T-helper 2 cell treated with Interferon-gamma antibody and Interleukin-4, amounts not matched to agents 100 ng/mL and 5 ng/mL, for 36 hours (primary cell): ENCODE data around the gene PIEZO2. TPM values are rescaled to one million over a fixed set of nuclear protein-coding genes. Genes with fewer than 3 reads are reported as not detected.
"Not testable (repeated sequence)": the region's sequence is repeated elsewhere in the genome, so short reads cannot be mapped to it uniquely, and the experiment has no call there.

Experiments used
- intact Hi-C: fragments of 100-400 bp; cut with micrococcal nuclease; formaldehyde crosslinking; loops from one replicate; pipeline ENCODE4 v1.15.1; 2023
- total RNA-seq: library from RNA; stranded (reverse); gene quantifications from 2 replicates; pipeline ENCODE4 v1.2.3, GENCODE V29; 2022

Gene PIEZO2
- total RNA-seq, result not detected in 2 replicates

DNA sequence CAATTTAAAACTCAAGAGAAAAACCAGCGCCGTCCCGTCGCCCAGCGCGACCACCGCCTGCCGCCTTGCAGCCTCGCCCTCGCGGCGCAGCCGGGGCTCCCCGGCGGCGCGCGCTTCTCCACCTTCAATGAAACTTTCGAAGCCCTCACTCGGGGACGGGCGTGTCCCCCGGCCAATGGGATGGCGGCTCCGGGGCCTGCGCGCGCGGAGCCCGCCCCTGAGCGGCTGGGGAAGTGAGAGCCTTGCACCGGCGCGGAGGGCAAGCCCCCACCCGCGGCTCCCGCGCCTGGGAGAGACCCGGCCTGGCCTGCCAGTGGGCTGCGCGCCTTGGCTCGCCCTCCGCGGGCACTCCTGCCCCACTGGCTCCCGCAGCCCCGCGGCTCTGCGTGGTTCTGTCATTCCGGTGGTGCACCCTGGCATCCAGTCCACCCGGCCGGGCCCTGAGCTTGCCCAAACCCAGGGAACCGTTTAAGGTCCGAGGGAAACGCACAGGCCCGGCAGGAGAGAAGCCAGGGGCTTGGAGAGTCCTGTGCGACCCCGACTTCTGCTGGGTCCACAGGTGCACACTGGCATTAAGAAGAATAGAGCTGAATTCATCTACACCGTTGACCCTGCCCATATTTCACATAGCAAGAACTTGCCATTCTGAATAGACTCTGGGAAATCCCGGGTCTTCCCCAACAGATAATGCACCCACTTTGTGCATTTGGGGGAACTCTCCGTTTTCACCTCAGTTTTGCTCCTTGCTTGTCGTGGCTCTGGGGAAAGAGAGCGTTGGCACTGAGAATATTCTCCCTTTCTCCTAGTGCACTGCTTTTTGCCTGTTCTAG lies at the start of gene PIEZO2:
Gene PIEZO2, minus strand, starts transcription at position 129 of the 830 bp plus-strand sequence. CDS start 981 bp downstream, outside the sequence.
- intact Hi-C loops, result no loop called here

DNA sequence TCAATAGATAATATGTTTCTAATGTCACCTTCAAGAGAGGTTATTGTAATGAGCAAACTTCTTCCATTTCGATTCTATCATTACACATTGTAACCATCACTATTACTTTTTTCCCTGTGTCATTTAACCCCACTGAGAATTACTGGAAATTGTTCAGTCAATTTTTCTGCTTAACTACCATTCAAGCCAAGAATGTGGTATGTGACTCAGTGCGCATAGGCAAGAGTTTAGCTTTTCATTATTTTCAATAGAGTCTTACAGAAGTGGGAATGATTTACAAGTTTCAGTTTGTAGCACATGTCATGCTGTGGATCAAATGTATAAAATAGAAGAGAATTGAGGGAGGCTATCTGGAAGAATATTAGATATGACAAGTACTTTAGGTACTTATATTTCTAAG lies 34.3 kb upstream of the PIEZO2 start:
- intact Hi-C loops, result no loop called here

DNA sequence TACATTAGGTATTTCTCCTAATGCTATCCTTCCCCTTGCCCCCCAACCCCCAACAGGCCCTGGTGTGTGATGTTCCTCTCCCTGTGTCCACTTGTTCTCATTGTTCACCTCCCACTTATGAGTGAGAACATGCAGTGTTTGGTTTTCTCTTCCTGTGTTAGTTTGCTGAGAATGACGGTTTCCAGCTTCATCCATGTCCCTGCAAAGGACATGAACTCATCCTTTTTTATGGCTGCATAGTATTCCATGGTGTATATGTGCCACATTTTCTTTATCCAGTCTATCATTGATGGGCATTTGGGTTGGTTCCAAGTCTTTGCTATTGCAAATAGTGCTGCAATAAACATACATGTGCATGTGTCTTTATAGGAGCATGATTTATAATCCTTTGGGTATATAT lies 32.3 kb upstream of the PIEZO2 start:
- intact Hi-C loops, result not testable (repeated sequence)

DNA sequence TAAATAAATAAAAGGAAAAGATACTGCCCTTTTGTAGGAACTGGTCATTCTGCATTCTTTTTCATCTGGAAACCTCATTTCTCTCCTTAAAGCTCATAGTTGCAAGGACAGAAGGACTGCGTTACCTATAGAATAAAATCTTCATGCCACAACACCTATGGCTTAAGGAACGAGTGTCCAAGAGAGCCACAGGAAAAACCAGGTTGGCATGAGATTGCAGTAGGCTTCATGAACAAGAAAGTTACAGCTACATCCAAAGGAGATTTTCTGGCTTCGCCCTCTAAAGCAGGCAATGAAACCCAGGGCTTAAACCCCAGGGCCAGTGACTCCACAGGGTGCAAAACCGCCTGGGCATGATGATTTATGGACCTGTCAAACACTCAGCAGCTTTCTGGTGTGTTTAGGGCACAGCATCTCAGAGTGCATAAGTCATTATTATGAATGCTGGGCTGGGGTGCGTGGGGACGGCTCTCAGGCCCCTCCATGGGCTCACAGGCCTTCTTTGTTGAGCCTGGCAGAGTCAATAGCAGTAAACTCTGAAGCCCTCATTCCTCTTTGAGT lies 30.7 kb upstream of the PIEZO2 start:
- intact Hi-C loops, result no loop called here

DNA sequence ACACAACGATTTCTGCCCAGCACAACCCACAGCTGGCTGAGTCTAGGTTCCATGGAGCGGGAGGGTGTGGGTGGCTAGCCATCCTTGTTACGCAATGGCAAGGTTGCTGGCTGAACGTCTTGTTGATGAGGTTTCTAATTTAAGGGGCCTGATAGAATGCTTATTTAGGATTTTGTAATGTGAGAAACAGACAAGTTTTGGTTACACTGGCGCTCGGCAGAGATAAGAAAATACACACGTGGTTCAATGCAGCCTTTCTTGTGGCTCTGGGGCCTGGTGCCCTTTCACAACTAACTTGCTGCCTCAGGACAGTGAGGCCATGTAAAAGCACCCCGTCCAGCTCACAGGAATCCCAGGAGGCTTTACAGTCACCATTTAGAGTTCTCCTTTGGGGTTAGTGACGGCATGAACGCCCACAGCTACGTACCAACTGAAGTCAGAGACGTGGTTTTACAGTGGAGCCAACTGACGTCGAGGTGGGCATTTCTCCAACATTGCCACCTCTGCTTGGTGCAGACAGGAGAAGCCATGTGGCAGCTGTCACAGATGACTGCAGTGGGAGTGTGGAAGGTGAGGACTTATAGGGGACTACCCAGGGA lies 29.7 kb upstream of the PIEZO2 start:
- intact Hi-C loops, result no loop called here

DNA sequence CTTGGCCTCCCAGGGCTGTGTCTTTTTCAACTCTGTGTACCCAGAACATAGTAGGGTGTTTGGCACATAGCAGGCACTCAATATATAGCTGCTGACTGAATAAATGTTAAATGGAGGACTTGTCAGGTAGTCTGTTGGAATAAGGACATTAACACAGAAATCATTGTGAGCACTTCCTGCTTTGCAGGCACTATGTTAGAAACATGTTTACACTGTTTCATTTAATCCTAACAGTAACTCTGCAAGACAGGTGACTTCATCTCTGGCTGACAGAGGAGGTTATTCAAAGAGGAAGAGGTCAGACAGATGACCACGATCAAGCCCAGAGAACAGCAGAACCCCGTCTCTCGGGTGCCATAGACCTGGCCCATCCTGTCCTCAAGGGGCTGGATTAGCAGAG lies 28.0 kb upstream of the PIEZO2 start:
- intact Hi-C loops, result no loop called here

DNA sequence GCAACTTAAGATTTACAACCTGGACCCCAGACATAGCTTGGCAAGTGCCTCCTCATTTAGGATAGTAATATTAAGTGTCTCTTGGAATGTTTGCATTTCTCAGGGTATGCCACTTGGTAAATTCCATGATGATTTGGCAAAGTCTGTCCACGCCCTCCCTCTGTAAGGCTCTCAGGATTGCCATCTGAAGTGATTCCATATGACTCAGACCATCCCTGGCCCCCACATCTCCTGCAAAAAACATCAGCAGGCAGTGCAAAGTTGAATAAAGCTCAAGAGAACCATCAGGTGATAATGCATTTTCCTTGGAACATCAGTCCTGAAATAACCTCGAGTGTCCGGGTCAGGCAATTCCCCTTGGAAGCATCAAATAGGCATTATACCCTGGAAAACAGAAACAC lies 27.1 kb upstream of the PIEZO2 start:
- intact Hi-C loops, result no loop called here

DNA sequence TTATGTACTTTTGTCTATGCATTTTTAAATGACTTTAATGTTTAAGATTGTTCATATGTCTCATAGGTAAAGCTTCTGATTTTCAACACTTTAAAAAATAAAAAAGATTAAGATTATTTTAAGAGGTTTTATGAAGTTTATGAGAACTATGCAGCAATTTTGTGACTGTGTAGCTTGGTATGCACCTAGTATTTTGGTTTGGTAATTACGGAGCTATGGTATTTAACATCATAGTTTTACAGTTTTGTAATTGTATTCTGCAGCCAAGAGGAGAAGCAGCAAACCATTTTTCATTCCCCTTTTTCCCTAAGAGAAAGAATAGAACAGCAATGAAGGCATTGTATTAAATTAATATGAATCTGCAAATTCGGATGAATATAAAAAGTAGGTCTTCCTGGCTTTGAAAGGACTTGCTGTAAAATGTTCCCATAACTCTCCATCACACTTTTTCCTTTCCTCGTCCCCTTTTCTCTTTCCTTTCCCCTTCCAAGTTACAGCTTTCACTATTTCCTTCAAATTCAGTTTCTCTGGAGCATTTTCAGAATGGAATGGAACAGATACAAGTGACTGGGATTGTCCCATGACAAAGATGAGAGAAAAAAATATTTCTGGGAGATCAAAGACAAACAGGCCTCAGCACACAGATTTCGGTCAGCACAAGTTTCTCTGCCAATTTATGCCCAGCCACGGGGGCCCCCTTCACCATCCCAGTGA lies 26.1 kb upstream of the PIEZO2 start:
- intact Hi-C loops, result no loop called here

DNA sequence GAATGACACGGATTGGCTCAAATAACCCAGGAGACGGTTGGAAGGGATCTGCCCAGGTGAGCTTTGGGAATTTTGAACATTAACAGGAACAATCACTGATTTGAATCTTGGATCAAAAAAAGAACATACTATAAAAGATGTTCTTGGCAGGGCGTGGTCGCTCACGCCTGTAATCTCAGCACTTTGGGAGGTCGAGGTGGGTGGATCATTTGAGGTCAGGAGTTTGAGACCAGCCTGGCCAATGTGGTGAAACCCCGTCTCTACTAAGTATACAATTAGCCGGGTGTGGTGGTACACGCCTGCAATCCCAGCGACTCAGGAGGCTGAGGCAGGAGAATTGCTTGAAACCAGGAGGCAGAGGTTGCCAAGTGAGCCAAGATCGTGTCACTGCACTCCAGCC lies 24.8 kb upstream of the PIEZO2 start:
- intact Hi-C loops, result not testable (repeated sequence)

DNA sequence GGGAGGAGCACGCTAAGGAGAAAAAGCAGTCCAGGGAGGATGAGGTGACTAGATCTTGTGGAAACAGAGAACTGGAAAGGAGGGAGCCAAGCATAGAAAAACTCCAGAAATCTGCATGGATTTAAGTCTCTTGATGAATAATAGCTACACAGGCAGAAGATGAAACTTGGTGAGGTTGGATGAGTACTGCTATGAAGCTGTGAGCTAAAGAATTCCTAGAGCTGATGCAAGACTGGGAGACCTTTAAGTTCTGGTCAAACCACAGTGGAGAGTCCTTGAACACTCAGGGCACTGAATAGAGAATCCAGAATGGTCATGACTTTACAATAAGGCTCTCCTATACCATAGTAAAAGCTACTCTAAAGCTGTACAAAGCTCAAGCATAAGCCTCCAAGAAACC lies 18.4 kb upstream of the PIEZO2 start:
- intact Hi-C loops, result no loop called here

DNA sequence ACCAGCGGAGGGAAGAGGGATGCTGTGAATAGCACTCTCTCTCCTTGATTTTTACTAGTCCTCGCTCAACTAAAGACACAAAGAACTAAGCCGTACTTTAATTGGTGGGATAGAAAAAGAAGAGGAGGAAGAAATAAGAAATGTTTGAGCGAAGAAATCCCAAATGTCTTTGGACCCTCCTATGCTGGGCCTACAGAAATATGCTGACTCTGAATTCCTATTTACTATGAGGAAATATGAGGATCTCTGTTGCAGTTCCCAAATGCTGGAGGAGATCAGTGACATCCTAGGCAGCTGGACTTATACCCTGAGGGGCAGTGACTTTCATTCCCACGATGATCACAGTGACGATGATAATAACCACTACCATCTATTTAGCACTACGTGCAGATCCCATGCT lies 16.6 kb upstream of the PIEZO2 start:
- intact Hi-C loops, result no loop called here

DNA sequence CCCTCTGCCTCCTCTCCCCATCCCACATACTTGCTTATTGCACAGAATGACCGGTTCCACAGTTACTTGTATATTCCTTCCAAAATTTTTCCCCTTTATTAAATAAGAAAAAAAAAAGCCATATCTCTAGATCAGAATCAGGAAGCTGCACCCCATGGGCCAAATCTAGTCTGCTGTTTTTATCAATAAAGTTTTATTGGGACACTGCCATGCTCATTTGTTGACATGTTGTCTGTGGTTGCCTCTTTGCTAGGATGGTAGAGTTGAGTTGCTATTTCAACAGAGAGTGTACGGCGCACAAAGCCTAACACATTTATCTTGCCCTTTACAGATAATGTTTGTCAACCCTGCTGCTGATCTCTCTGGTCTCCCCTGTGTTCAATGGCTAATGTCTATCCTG lies 15.8 kb upstream of the PIEZO2 start:
- intact Hi-C loops, result no loop called here

DNA sequence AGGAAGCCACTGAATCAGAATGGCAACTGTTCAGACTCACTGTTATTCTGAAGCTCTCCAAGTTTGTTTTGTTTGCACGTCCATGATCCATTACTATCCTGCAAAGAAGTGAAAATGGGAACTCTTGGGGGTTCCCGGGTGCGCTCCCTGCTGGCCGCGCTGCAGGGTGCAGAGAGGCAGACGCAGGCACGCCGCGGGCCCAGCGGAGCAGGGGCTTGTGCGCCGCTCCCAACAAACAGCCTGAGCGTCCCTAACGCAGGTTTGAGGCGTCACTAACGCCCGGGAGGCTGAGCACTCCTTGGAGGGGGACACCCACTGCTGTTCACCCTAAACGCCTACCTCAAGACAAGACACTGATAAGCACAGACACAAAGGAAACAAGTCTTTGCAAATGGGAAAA lies 14.3 kb upstream of the PIEZO2 start:
- intact Hi-C loops, result no loop called here

DNA sequence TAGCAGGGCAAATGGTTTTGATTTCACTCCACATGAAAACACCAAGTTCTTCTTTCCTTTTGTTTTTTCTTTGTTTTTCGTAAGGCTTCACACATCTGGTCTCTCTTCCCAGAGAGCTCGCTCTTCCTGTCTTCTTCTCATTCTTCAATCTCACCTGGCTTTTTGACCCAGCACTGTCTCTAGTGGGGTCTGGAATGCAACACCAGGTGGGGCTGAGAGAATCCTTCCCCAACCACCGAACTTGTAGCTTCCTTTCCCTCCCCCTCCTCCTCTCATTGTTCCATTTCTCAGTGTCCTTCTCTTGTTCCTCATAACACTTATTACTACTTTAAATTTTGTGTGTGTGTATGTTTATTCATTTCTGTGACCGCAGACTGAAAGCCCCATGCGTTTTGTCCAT lies 13.5 kb upstream of the PIEZO2 start:
- intact Hi-C loops, result no loop called here

DNA sequence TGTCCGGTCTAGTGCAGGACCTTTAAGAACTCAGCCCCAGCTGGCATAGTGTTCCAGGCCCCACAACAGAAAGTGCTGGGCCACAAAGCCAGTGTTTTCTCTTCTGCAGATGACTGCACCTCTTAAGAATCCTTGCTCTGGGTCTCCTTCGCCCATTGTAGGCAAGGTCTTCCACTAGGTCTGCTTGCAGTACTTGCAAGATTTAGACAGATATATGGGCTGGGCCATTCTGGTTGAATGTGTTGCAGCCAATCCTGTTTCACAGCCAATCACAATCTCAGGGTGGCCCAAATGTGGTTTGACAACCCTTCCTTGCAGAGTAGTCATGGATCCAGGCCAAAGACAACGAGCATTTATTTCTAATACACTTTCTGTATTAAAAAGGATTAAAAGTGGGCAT lies 13.1 kb upstream of the PIEZO2 start:
- intact Hi-C loops, result no loop called here

DNA sequence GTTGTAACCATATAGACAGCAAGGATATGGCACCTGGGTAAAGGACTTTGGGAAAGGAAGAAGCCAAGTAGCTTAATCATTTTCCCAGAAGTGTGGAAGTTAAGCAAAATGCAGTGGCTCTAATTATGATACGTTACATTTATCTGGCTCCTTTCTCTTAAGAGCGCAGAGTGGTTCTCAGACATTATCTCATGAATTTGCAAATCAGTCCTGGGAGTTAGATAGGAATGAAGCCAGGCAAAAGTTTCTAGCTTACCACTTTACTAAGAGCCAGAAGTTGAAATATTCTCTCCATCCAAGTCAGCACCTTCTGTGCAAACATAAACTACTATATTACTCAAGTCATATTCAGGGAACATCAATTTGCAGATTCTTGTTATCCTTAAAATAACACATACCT lies 10.9 kb upstream of the PIEZO2 start:
- intact Hi-C loops, result no loop called here

DNA sequence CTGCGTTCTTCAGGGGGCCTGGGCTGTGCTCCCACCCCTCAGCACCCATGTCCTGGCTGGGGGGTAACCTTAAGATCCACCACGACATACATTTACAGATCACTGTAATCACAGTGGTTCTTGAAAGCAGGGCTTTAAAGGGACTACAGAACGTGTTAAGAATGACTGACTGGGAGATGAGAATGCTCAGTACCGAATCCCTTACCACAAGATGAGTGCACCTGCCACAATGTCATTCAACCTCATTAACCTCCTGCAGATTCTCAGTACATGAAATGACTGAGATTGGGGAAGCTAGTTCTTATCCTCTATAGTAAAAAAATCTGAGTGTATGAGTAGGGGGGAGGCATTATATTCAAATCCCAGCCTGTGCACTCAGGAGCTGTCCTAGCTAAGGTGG lies 10.5 kb upstream of the PIEZO2 start:
- intact Hi-C loops, result no loop called here

DNA sequence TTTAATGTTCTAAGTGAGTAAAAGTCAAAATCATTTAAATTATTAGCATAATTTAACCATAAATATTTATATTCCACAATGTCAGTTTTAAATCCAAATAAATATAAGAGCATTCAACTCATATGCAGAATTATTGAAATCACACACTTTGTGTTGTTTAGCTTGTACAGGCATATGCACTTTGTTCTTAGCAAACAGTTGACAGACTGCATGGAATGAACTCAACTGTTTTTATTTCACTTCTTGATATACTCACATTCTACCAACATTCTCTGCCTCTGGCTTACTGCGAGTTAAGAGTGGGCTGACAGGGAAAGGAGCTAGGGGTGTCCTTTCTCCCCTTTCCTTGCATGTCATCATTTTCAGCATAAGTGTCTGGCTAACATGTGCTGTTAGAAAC lies 7.6 kb upstream of the PIEZO2 start:
- intact Hi-C loops, result no loop called here

DNA sequence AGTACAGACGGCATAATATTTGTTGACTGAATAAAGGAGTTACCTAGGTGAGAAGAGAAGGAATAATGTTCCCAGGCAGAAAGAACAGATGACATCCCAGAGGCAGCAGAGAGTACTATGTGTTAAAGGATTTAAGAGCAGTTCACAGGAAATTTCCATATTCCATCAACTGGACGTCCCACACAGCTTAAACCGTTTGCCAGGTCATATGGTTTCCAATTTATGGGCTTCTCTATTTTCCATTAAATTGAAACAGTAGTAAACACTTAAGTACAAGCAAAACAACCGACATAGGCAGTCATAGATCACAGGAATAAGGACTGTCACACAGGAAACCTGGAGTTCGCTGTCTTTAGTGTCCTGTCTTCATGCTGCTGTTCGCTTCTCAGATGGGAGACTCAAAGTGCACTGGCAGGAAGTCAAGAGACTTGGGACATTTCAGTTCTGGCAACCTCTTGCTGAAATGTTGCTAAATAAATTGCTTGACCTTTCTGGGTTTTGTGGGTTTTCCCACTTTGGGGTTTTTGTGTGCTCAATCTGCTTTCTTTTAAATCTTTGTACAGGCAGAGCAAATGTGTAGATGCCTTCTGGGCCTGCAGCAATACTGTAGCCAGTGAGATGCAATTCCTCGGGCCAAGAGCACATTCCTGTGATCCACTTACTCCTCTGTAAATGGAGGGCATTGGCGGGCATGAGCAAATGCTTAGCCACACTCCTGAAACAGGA lies 5.8 kb upstream of the PIEZO2 start:
- intact Hi-C loops, result loop anchor here (2.0 kb wide), 1 partner anchor 594 kb away; no protein-coding TSS in a partner anchor

DNA sequence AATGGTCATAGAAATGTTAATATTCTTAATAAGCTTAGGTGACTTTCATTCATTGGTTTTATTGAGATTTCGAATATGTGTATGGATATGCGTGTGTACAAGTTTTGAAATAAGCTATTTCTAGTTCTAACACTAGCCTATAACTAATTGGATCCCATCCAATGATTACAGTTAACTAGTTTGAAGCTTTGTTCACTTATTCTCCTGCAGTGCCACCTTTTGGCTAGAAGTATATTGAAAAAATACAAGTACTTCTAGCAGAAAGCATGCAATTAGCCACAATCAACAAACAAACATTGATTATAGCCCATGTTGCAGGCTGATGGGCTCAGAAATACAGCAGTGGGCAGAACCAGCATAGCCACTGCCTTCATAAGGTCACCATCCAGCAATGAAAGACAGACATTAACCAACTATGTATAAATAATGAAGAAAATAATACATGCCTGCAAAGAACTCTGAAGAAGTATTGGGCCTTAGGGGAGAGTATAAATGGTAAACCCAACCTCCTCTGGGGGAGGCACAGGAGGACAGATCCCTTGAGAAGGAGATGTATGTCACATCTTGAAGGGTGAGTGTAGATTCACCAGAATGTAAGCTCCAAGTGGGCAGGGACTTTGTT lies 5.1 kb upstream of the PIEZO2 start:
- intact Hi-C loops, result loop anchor here (1.0 to 2.0 kb wide), 2 partner anchors 303 to 594 kb away; no protein-coding TSS in a partner anchor

DNA sequence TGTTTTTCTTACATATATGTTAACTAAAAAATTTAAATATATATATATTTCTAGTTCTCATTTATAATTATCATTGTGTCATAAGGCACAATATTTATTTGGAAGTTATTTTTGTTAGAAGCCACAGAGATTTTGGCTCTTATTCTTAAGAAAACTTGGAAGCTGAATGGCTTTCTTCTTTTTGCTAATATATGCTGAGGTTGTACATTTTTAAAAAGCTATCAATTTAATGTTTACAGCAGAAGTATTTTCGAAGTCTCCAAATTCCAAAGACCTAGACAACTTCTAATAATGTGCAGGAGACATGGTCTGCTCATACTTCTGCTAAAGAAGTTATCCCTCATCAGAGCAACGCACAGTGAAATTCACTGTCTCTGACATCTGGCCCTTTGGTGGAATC lies 3.7 kb upstream of the PIEZO2 start:
- intact Hi-C loops, result no loop called here
